Osteoblast (primary cell): ENCODE measurements around the gene L1CAM. TPM values are rescaled to one million over a fixed set of nuclear protein-coding genes. Genes with fewer than 3 reads are reported as not detected.
A peak's percentile ranks its signal among the peaks of the same experiment; 100 is the strongest.

Experiments
- DNase-seq: peaks from one replicate; pipeline ENCODE4 v3.0.0; 2011; ENCODE audit warnings: low spot score, mixed read lengths; ENCODE audit not compliant: insufficient read length; ENCODE audit errors: missing footprints
- H2AFZ ChIP-seq: 2 replicates; pipeline ENCODE4 v1.6.0; 2011; ENCODE audit warnings: mild to moderate bottlenecking, low read length
- H3K27ac ChIP-seq: 2 replicates; pipeline ENCODE4 v1.5.1; 2011; ENCODE audit warnings: mild to moderate bottlenecking, low read depth, low read length, moderate library complexity
- H3K27me3 ChIP-seq: 2 replicates; pipeline ENCODE4 v1.6.0; 2012; ENCODE audit warnings: mild to moderate bottlenecking, control low read depth, inconsistent platforms, low read length, moderate library complexity; ENCODE audit not compliant: insufficient read depth
- H3K36me3 ChIP-seq: 2 replicates; pipeline ENCODE4 v1.5.1; 2011; ENCODE audit warnings: mild to moderate bottlenecking, low read length, control low read depth, moderate library complexity; ENCODE audit not compliant: insufficient read depth
- H3K4me1 ChIP-seq: 2 replicates; pipeline ENCODE4 v1.5.1; 2011; ENCODE audit warnings: mild to moderate bottlenecking, low read length, control low read depth, moderate library complexity; ENCODE audit not compliant: insufficient read depth
- H3K4me2 ChIP-seq: 2 replicates; pipeline ENCODE4 v1.6.0; 2011; ENCODE audit warnings: mild to moderate bottlenecking, low read length; ENCODE audit not compliant: insufficient read depth
- H3K4me3 ChIP-seq: fragments of 200-600 bp; sonication (generic); 3 replicates; pipeline ENCODE4 v1.5.1; 2012; ENCODE audit warnings: mild to moderate bottlenecking, low read length, inconsistent platforms; ENCODE audit not compliant: insufficient read depth
- H3K79me2 ChIP-seq: 2 replicates; pipeline ENCODE4 v1.6.0; 2012; ENCODE audit warnings: mild to moderate bottlenecking, low read length, control low read depth, inconsistent platforms; ENCODE audit not compliant: insufficient read depth
- H3K9me3 ChIP-seq: 2 replicates; pipeline ENCODE4 v1.5.1; 2011; ENCODE audit warnings: low read depth, low read length, control low read depth
- H4K20me1 ChIP-seq: 2 replicates; pipeline ENCODE4 v1.6.0; 2012; ENCODE audit warnings: mild to moderate bottlenecking, low read length, control low read depth; ENCODE audit not compliant: insufficient read depth
- CTCF ChIP-seq: IDR thresholded peaks from 2 replicates; pipeline ENCODE4 v1.5.1; 2011; ENCODE audit warnings: mild to moderate bottlenecking, low read depth, low read length, moderate library complexity; ENCODE audit errors: extremely low read depth
- total RNA-seq: library from RNA; depleted of rRNA; stranded (reverse); fragments of >200 nt; gene quantifications from 2 replicates; pipeline ENCODE4 v1.2.3, GENCODE V29; 2012

Gene L1CAM
- total RNA-seq, 1 donor = under 0.01 TPM

GRCh38 chrX:153828308-153828707 is 57.7 kb downstream of the L1CAM start:
- no peaks in the 10 kb centered on the region for H3K4me1 ChIP-seq
- no peak overlapping the region for H3K4me2 ChIP-seq
- no peaks in the 10 kb centered on the region for H3K79me2 ChIP-seq
- peak; percentile 66 for DNase-seq
- TF ChIP-seq CTCF = no peak
- H2AFZ ChIP-seq = no peak overlapping the region
- H3K27me3 ChIP-seq = peaks cover 46% of the 10 kb centered on the region
- H3K27ac ChIP-seq = no peak overlapping the region
- no peaks in the 10 kb centered on the region for H3K9me3 ChIP-seq
- H3K36me3 ChIP-seq = no peaks in the 10 kb centered on the region
- no peak overlapping the region for H3K4me3 ChIP-seq
- no peaks in the 10 kb centered on the region for H4K20me1 ChIP-seq

- H3K79me2 ChIP-seq = no peaks in the 10 kb centered on the region
- no peak for DNase-seq
- H2AFZ ChIP-seq = no peak overlapping the region
- H3K27ac ChIP-seq = no peak overlapping the region
- H3K4me1 ChIP-seq = no peaks in the 10 kb centered on the region
- no peaks in the 10 kb centered on the region for H4K20me1 ChIP-seq
- no peak for TF ChIP-seq CTCF
- H3K4me3 ChIP-seq = no peak overlapping the region
- H3K9me3 ChIP-seq = no peaks in the 10 kb centered on the region
- H3K27me3 ChIP-seq = peaks cover 46% of the 10 kb centered on the region
- H3K36me3 ChIP-seq = no peaks in the 10 kb centered on the region
- H3K4me2 ChIP-seq = no peak overlapping the region
Measured at GRCh38 chrX:153827903-153828302, 58.1 kb downstream of the L1CAM start.

DNA sequence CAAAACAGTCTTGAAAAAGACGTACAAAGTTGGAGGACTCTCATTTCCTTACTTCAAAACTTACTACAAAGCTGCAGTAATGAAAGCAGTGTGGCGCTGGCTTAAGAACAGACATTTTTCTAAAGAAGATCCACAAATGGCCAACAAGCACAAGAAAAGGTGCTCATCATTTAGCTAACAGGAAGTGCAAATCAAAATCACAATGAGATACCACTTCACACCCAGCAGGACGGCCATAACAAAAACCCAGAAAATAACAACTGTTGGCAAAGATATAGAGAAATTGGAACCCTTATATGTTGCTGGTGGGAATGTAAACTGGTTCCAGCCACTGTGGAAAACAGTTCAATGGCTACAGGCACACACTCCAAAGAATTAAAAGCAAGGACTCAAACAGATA is 59.0 kb downstream of the L1CAM start:
- DNase-seq = no peak
- no peaks in the 10 kb centered on the region for H3K9me3 ChIP-seq
- H3K4me2 ChIP-seq = no peak overlapping the region
- no peak overlapping the region for H3K27ac ChIP-seq
- H3K27me3 ChIP-seq = peaks cover 44% of the 10 kb centered on the region
- no peaks in the 10 kb centered on the region for H3K4me1 ChIP-seq
- no peaks in the 10 kb centered on the region for H3K79me2 ChIP-seq
- TF ChIP-seq CTCF = no peak
- H3K4me3 ChIP-seq = no peak overlapping the region
- no peak overlapping the region for H2AFZ ChIP-seq
- H3K36me3 ChIP-seq = no peaks in the 10 kb centered on the region
- no peaks in the 10 kb centered on the region for H4K20me1 ChIP-seq

DNA sequence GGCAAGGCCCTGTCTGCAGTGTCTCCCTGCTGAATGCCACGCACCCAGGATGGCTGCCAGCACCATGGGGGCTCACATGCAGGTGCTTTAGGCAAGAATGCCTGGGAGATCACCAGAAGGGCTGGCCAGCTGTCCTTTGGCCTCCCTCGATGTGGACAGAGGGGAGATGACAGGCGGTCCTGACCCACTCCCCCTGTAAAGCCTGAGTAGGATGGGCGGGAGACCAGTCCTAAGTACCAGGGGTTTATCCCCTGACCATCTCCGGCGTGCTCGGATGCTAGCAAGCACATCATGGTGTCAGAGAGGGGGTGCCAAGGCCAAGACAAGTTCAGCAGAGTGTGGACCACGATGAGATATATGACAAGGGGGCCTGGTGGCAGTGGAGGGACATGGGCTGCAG is 60.9 kb downstream of the L1CAM start:
- Histone ChIP-seq H3K4me1 (no peaks in the 10 kb centered on the region), H3K79me2 (no peaks in the 10 kb centered on the region), H3K27me3 (peaks cover 37% of the 10 kb centered on the region), H3K27ac (no peak overlapping the region), H3K36me3 (no peaks in the 10 kb centered on the region), H3K9me3 (no peaks in the 10 kb centered on the region), H2AFZ (no peak overlapping the region), H4K20me1 (no peaks in the 10 kb centered on the region), H3K4me2 (no peak overlapping the region), H3K4me3 (no peak overlapping the region)
- TF ChIP-seq CTCF = no peak
- peak; percentile 76 for DNase-seq
